ENCODE measurements around the gene NUDT4. TPM values are rescaled to one million over a fixed set of nuclear protein-coding genes. Genes with fewer than 3 reads are reported as not detected.

Gene NUDT4
- total RNA-seq, 1 donor from 2014 or later, result 41.0 TPM

- Mint-ChIP-seq H3K9me3 (peaks cover 5% of the 10 kb centered on the region), H3K36me3 (no peaks in the 10 kb centered on the region), H3K4me1 (no peaks in the 10 kb centered on the region), H3K27me3 (ENCODE audit: low read depth) (no peaks in the 10 kb centered on the region), H3K4me3 (no peak overlapping the region), H3K27ac (no peak overlapping the region)
- no peak for DNase-seq (ENCODE audit: low spot score in 2 of 2, unreplicated experiment in 2 of 2)
- no peak for TF ChIP-seq CTCF (IDR thresholded peaks at IDR 0.05; ENCODE audit: unreplicated experiment)
These were observed 26.0 kb upstream of the NUDT4 start for GRCh38 chr12:93351726-93352125.

DNA sequence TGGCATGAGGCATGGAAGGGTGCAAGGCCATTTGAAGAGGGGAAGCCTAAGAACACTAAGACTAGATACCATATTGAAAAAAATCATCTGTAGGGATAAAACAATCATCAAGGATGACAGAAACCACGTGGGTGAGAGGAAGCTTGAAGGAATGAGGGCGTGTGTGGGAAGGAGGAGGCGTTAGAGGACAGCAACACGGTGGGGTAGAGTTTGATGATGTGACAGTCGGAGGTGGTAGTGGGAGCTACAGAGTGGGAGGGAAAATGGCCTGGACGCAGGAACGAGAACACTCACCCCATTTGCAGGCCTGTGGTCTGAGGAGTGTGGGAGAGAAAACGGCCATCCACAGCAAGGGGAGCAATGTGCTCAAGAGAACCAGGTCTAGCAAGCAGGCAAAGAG lies 25.4 kb upstream of the NUDT4 start:
- TF ChIP-seq CTCF (IDR thresholded peaks at IDR 0.05; ENCODE audit: unreplicated experiment), result no peak
- peaks cover 5% of the 10 kb centered on the region for H3K9me3 Mint-ChIP-seq
- DNase-seq (ENCODE audit: low spot score in 2 of 2, unreplicated experiment in 2 of 2), result no peak
- no peak overlapping the region for H3K4me3 Mint-ChIP-seq
- H3K27me3 Mint-ChIP-seq (ENCODE audit: low read depth), result no peaks in the 10 kb centered on the region
- H3K4me1 Mint-ChIP-seq, result no peaks in the 10 kb centered on the region
- H3K27ac Mint-ChIP-seq, result no peak overlapping the region
- H3K36me3 Mint-ChIP-seq, result no peaks in the 10 kb centered on the region

GRCh38 chr12:93356214-93356613 lies 21.5 kb upstream of the NUDT4 start:
- no peak for TF ChIP-seq CTCF (IDR thresholded peaks at IDR 0.05; ENCODE audit: unreplicated experiment)
- H3K9me3 Mint-ChIP-seq, result peaks cover 5% of the 10 kb centered on the region
- no peaks in the 10 kb centered on the region for H3K4me1 Mint-ChIP-seq

DNA sequence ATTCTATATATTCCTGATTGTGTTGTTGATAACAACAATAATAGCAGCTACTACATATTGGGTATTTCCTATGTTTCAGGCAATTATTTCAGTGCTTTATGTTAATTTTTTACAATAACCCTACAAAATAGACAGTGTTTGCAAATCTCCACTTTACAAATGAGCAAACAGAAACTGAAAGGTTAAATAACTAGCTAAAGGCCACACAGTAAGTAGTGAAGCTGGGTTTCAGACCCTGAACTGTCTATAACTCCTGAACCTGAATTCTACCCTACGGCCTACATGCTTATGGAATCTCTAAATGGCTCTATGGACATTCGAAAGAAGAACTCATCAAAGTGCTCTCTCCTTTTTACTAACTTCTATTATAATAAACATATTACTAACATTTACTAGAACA lies 19.7 kb upstream of the NUDT4 start:
- Mint-ChIP-seq H3K27ac (no peak overlapping the region), H3K4me1 (no peaks in the 10 kb centered on the region), H3K9me3 (no peaks in the 10 kb centered on the region), H3K4me3 (no peak overlapping the region), H3K27me3 (ENCODE audit: low read depth) (no peaks in the 10 kb centered on the region), H3K36me3 (no peaks in the 10 kb centered on the region)
- TF ChIP-seq CTCF (IDR thresholded peaks at IDR 0.05; ENCODE audit: unreplicated experiment), result no peak
- no peak for DNase-seq (ENCODE audit: low spot score in 2 of 2, unreplicated experiment in 2 of 2)

More at GRCh38 chr12:93356214-93356613, 21.5 kb upstream of the NUDT4 start:
- no peak for DNase-seq (ENCODE audit: low spot score in 2 of 2, unreplicated experiment in 2 of 2)
- Mint-ChIP-seq H3K27ac (no peak overlapping the region), H3K4me3 (no peak overlapping the region), H3K27me3 (ENCODE audit: low read depth) (no peaks in the 10 kb centered on the region), H3K36me3 (no peaks in the 10 kb centered on the region)

GRCh38 chr12:93358821-93359220 lies 18.9 kb upstream of the NUDT4 start:
- TF ChIP-seq CTCF (IDR thresholded peaks at IDR 0.05; ENCODE audit: unreplicated experiment), result no peak
- Mint-ChIP-seq H3K36me3 (no peaks in the 10 kb centered on the region), H3K4me3 (no peak overlapping the region), H3K27me3 (ENCODE audit: low read depth) (no peaks in the 10 kb centered on the region), H3K4me1 (no peaks in the 10 kb centered on the region), H3K27ac (no peak overlapping the region), H3K9me3 (no peaks in the 10 kb centered on the region)
- no peak for DNase-seq (ENCODE audit: low spot score in 2 of 2, unreplicated experiment in 2 of 2)

- Mint-ChIP-seq H3K4me1 (no peaks in the 10 kb centered on the region), H3K36me3 (no peaks in the 10 kb centered on the region)
These were observed 17.0 kb upstream of the NUDT4 start for GRCh38 chr12:93360688-93361087.

More at GRCh38 chr12:93360688-93361087, 17.0 kb upstream of the NUDT4 start:
- TF ChIP-seq CTCF (IDR thresholded peaks at IDR 0.05; ENCODE audit: unreplicated experiment), result no peak
- Mint-ChIP-seq H3K27ac (no peak overlapping the region), H3K4me3 (no peak overlapping the region), H3K27me3 (ENCODE audit: low read depth) (no peaks in the 10 kb centered on the region), H3K9me3 (no peaks in the 10 kb centered on the region)
- no peak for DNase-seq (ENCODE audit: low spot score in 2 of 2, unreplicated experiment in 2 of 2)
